Retinal pigment epithelial cell (primary cell): ENCODE measurements around the gene CSNK1G3.

ENCODE experiments used
- DNase-seq: peaks from one replicate; pipeline ENCODE4 v3.0.0-alpha.2; 2010; ENCODE audit warnings: low read depth
- H3K4me3 ChIP-seq: 2 replicates; pipeline ENCODE4 v1.5.1; 2011; ENCODE audit warnings: mild to moderate bottlenecking, low read length, control low read depth, moderate library complexity
- TF ChIP-seq, protein P1 (sequence below): conservative IDR thresholded peaks from 2 replicates; pipeline ENCODE4 v1.5.1; 2011; ENCODE audit warnings: low read depth, low read length, control low read depth, inconsistent platforms

The CSNK1G3 gene

DNA sequence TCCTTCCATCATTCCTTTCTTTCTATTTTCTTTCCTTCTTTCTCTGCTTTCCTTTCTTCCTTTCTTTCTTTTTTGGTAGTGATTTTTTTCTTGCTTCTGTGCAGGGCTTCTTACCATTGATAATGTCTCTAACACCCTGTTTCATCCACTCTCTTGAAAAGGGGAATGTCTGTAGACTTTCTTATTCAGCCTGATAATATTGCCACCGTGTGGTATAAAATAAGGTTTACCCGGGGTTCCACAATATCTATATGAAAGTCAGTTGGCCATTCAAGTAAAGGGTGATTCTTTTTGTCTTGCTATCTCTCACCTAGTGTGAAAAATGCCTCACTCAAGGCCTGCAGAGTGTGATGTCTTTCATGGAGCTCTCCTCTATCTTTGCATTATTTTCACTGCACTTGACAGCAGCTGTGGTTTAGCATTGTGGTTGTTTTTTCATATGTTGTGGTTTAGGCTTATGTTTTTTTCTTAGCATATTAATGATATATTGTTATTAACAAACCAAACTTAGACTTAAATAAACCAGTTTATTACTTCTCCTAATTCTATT lies 153.9 kb downstream of the CSNK1G3 start:
- H3K4me3 ChIP-seq: no peak overlapping the region
- no peak for DNase-seq
- TF ChIP-seq, protein P1, sequence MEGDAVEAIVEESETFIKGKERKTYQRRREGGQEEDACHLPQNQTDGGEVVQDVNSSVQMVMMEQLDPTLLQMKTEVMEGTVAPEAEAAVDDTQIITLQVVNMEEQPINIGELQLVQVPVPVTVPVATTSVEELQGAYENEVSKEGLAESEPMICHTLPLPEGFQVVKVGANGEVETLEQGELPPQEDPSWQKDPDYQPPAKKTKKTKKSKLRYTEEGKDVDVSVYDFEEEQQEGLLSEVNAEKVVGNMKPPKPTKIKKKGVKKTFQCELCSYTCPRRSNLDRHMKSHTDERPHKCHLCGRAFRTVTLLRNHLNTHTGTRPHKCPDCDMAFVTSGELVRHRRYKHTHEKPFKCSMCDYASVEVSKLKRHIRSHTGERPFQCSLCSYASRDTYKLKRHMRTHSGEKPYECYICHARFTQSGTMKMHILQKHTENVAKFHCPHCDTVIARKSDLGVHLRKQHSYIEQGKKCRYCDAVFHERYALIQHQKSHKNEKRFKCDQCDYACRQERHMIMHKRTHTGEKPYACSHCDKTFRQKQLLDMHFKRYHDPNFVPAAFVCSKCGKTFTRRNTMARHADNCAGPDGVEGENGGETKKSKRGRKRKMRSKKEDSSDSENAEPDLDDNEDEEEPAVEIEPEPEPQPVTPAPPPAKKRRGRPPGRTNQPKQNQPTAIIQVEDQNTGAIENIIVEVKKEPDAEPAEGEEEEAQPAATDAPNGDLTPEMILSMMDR: no peak
